GM23338 (cell line): Measurements from ENCODE around the gene PILRB. TPM values are rescaled to one million over a fixed set of nuclear protein-coding genes. Genes with fewer than 3 reads are reported as not detected.

Source experiments
- ATAC-seq: fragments of 200-7000 bp; cut with Tn5 transposase; 3 replicates; pipeline ENCODE4 v1.9.1; 2020
- DNase-seq: peaks from one replicate; pipeline ENCODE4 v3.0.0-alpha.2; 2015; ENCODE audit warnings: low spot score
- H2AFZ ChIP-seq: fragments of 200-600 bp; sonication (generic); 2 replicates; pipeline ENCODE4 v1.8.0; 2016; ENCODE audit warnings: antibody characterized with exemption, mild to moderate bottlenecking, moderate library complexity
- H3F3A ChIP-seq: fragments of 200-600 bp; sonication (generic); replicated peaks from 2 replicates; pipeline ENCODE4 v1.8.0; 2017; ENCODE audit warnings: antibody characterized with exemption, mixed run types, low read depth
- H3K27ac ChIP-seq: fragments of 200-600 bp; sonication (generic); 2 replicates; pipeline ENCODE4 v1.6.1; 2016; ENCODE audit warnings: low read depth
- H3K27me3 ChIP-seq: fragments of 200-600 bp; sonication (generic); 2 replicates; pipeline ENCODE4 v1.8.0; 2016; ENCODE audit warnings: mild to moderate bottlenecking, mixed run types, moderate library complexity; ENCODE audit not compliant: insufficient read depth
- H3K36me3 ChIP-seq: fragments of 200-600 bp; sonication (generic); 2 replicates; pipeline ENCODE4 v1.8.0; 2016; ENCODE audit warnings: mild to moderate bottlenecking; ENCODE audit not compliant: insufficient read depth
- H3K4me1 ChIP-seq: fragments of 200-600 bp; sonication (generic); 2 replicates; pipeline ENCODE4 v1.8.0; 2016; ENCODE audit warnings: mild to moderate bottlenecking, moderate library complexity; ENCODE audit not compliant: insufficient read depth
- H3K4me2 ChIP-seq: fragments of 200-600 bp; sonication (generic); 2 replicates; pipeline ENCODE4 v1.7.1; 2017; ENCODE audit warnings: mixed run types
- H3K4me3 ChIP-seq: fragments of 200-600 bp; sonication (generic); 2 replicates; pipeline ENCODE4 v1.6.1; 2016; ENCODE audit warnings: mixed run types
- H3K79me2 ChIP-seq: fragments of 200-600 bp; sonication (generic); replicated peaks from 2 replicates; pipeline ENCODE4 v1.8.0; 2017; ENCODE audit warnings: mild to moderate bottlenecking; ENCODE audit not compliant: insufficient read depth
- H3K9me2 ChIP-seq: fragments of 200-600 bp; sonication (generic); 2 replicates; pipeline ENCODE4 v1.8.0; 2017; ENCODE audit not compliant: insufficient read depth
- H4K20me1 ChIP-seq: fragments of 200-600 bp; sonication (generic); replicated peaks from 2 replicates; pipeline ENCODE4 v1.8.0; 2017; ENCODE audit warnings: mild to moderate bottlenecking; ENCODE audit not compliant: insufficient read depth
- H3K27ac Mint-ChIP-seq: 2 replicates; pipeline ENCODE4 v1.8.0; 2020; ENCODE audit warnings: inconsistent platforms, mild to moderate bottlenecking, moderate library complexity, mixed read lengths
- H3K27me3 Mint-ChIP-seq: 3 replicates; pipeline ENCODE4 v1.8.0; 2022; ENCODE audit warnings: low read depth, mild to moderate bottlenecking, moderate library complexity, mixed read lengths, inconsistent platforms; ENCODE audit not compliant: insufficient read depth, poor library complexity
- H3K36me3 Mint-ChIP-seq: 3 replicates; pipeline ENCODE4 v1.8.0; 2021; ENCODE audit warnings: low read depth, mild to moderate bottlenecking, inconsistent platforms, moderate library complexity, mixed read lengths
- H3K4me1 Mint-ChIP-seq: 3 replicates; pipeline ENCODE4 v1.8.0; 2020; ENCODE audit warnings: mild to moderate bottlenecking, inconsistent platforms, mixed read lengths
- H3K4me3 Mint-ChIP-seq: 3 replicates; pipeline ENCODE4 v1.8.0; 2021; ENCODE audit warnings: moderate library complexity, mild to moderate bottlenecking, inconsistent platforms, mixed read lengths
- H3K9me3 Mint-ChIP-seq: 3 replicates; pipeline ENCODE4 v1.8.0; 2020; ENCODE audit warnings: moderate library complexity, mild to moderate bottlenecking, inconsistent platforms, mixed read lengths
- EZH2 ChIP-seq: fragments of 200-600 bp; sonication (generic); IDR thresholded peaks from one replicate; pipeline ENCODE4 v1.8.0; 2017; ENCODE audit warnings: antibody characterized with exemption, mild to moderate bottlenecking, low read depth; ENCODE audit not compliant: unreplicated experiment
- POLR2AphosphoS5 ChIP-seq: IDR thresholded peaks from 2 replicates; pipeline ENCODE4 v1.6.1; 2016; ENCODE audit warnings: antibody characterized with exemption, low read depth
- ZNF331 ChIP-seq: fragments of 250-450 bp; sonication (Bioruptor Pico); IDR thresholded peaks from 2 replicates; pipeline ENCODE4 v1.5.0; 2020; ENCODE audit warnings: low read depth, mild to moderate bottlenecking, moderate library complexity
- ZNF462 ChIP-seq: fragments of 250-450 bp; sonication (Bioruptor Pico); IDR thresholded peaks from 2 replicates; pipeline ENCODE4 v1.5.0; 2020; ENCODE audit warnings: mild to moderate bottlenecking, moderate library complexity
- polyA plus RNA-seq: library from polyadenylated mRNA; unstranded; fragments of >200 nt; fragmentation: Nextera tagmentation; extraction: Ambion mirVana; gene quantifications from 2 replicates; pipeline ENCODE4 v1.2.1, GENCODE V29; 2016
- total RNA-seq: library from RNA; depleted of rRNA; stranded (reverse); fragments of >200 nt; shearing (Covaris generic); gene quantifications from 2 replicates; pipeline ENCODE4 v1.2.3, GENCODE V29; 2014
- TF ChIP-seq, protein P1 (sequence below), 2 experiments: fragments of 200-600 bp in 1 of 2; sonication (generic) in 1 of 2; conservative IDR thresholded peaks; 2 replicates each; pipeline versions ENCODE4 v1.5.1 to v1.6.1; 2016 to 2017; ENCODE audit warnings: antibody characterized with exemption in 2 of 2, low read depth in 2 of 2, mild to moderate bottlenecking in 2 of 2, moderate library complexity in 1 of 2

Gene PILRB
- total and polyA plus RNA-seq, 2 experiments from 2014 or later = 25.3 to 43.0 TPM

- no peak for TF ChIP-seq ZNF462
Measured at GRCh38 chr7:100357131-100357561, 771 bp upstream of the PILRB start (continued).

- Histone ChIP-seq H2AFZ (no peak overlapping the region), H4K20me1 (no peaks in the 10 kb centered on the region; the same call in 1 of the 2 replicates), H3K79me2 (no peaks in the 10 kb centered on the region), H3K4me2 (no peak overlapping the region), H3K4me3 (no peak overlapping the region), H3K9me2 (no peaks in the 10 kb centered on the region), H3K27ac (no peak overlapping the region), H3F3A (no peaks in the 10 kb centered on the region), H3K27me3 (no peaks in the 10 kb centered on the region), H3K4me1 (no peaks in the 10 kb centered on the region), H3K36me3 (peaks cover 31% of the 10 kb centered on the region)
- TF ChIP-seq, protein P1, sequence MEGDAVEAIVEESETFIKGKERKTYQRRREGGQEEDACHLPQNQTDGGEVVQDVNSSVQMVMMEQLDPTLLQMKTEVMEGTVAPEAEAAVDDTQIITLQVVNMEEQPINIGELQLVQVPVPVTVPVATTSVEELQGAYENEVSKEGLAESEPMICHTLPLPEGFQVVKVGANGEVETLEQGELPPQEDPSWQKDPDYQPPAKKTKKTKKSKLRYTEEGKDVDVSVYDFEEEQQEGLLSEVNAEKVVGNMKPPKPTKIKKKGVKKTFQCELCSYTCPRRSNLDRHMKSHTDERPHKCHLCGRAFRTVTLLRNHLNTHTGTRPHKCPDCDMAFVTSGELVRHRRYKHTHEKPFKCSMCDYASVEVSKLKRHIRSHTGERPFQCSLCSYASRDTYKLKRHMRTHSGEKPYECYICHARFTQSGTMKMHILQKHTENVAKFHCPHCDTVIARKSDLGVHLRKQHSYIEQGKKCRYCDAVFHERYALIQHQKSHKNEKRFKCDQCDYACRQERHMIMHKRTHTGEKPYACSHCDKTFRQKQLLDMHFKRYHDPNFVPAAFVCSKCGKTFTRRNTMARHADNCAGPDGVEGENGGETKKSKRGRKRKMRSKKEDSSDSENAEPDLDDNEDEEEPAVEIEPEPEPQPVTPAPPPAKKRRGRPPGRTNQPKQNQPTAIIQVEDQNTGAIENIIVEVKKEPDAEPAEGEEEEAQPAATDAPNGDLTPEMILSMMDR (conservative IDR thresholded peaks at IDR 0.05; ENCODE audit: low read depth in 2 of 2) = no peak
- no peak for TF ChIP-seq POLR2AphosphoS5
- no peak for TF ChIP-seq ZNF331 (CRISPR knock-in tag)
- TF ChIP-seq ZNF462 = no peak
- TF ChIP-seq EZH2 = no peak
- H3K36me3 Mint-ChIP-seq = peaks cover 82% of the 10 kb centered on the region
- ATAC-seq (no peak), DNase-seq (no peak)
- H3K4me1 Mint-ChIP-seq = no peaks in the 10 kb centered on the region
- H3K9me3 Mint-ChIP-seq = no peaks in the 10 kb centered on the region
- H3K4me3 Mint-ChIP-seq = no peak overlapping the region
- H3K27me3 Mint-ChIP-seq = peaks cover 6% of the 10 kb centered on the region
- no peak overlapping the region for H3K27ac Mint-ChIP-seq
Measured at GRCh38 chr7:100358857-100359212, 918 bp downstream of the PILRB start.
